LNCAP (cell line): Measurements from ENCODE around the gene ANTXR1.

Source experiments
- CTCF ChIP-seq: fragments of 450-650 bp; IDR thresholded peaks from 2 replicates; pipeline ENCODE4 v1.5.1; 2017; ENCODE audit warnings: mild to moderate bottlenecking

Gene ANTXR1

GRCh38 chr2:69013142-69013839 is at the start of gene ANTXR1:
ANTXR1 (plus strand) TSS chr2:69013179; CDS start chr2:69013500, 321 bp downstream.
- TF ChIP-seq CTCF, result no peak

GRCh38 chr2:68964282-68964681 is 48.7 kb upstream of the ANTXR1 start:
- no peak for TF ChIP-seq CTCF

GRCh38 chr2:68968221-68968620 is 44.8 kb upstream of the ANTXR1 start:
- TF ChIP-seq CTCF, result no peak

- TF ChIP-seq CTCF, result no peak
Observed at GRCh38 chr2:68969736-68970490, 43.1 kb upstream of the ANTXR1 start.

- TF ChIP-seq CTCF, result no peak
Observed at GRCh38 chr2:68970566-68971265, 42.3 kb upstream of the ANTXR1 start.

- TF ChIP-seq CTCF, result no peak
Observed at GRCh38 chr2:68971591-68972231, 41.3 kb upstream of the ANTXR1 start.

GRCh38 chr2:68974251-68974650 is 38.7 kb upstream of the ANTXR1 start, which contains the start of gene GKN1:
GKN1 (plus strand) TSS chr2:68974636; CDS start chr2:68974678, 42 bp downstream.
- no peak for TF ChIP-seq CTCF
